SU-DHL-6 (cell line): ENCODE results near the gene VPS26B.

Experiments
- EZH2phosphoT487 ChIP-seq: fragments of 200-600 bp; sonication (generic), shearing (Covaris generic); conservative IDR thresholded peaks from 2 replicates; pipeline ENCODE4 v1.6.1; 2018; ENCODE audit warnings: mild to moderate bottlenecking, antibody characterized with exemption, low read length, moderate library complexity, mixed read lengths
- TF ChIP-seq, protein P1 (sequence below): fragments of 200-600 bp; sonication (generic); IDR thresholded peaks from one replicate; pipeline ENCODE4 v1.5.1; 2017; ENCODE audit warnings: antibody characterized with exemption, mild to moderate bottlenecking, low read length, moderate library complexity; ENCODE audit not compliant: insufficient read depth, poor library complexity, severe bottlenecking

DNA sequence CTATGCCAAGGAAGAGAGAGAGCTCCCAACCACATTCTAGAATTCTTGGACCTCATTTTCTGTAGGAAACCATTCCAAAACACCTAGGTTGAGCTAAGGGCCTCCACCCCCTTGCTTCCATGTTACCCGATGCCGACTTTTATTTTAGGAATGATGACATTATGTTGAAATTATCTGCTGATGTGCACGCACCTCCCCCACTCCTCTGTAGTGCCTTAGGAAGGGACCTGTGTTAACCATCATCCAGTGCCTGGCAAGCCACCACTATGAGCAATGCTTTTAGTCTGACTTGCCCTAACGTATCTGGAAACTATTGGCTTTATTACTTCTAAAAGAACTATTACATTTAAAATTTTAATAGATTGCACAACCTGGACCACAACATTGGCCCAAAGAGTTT lies 42.8 kb upstream of the VPS26B start:
- TF ChIP-seq, protein P1, sequence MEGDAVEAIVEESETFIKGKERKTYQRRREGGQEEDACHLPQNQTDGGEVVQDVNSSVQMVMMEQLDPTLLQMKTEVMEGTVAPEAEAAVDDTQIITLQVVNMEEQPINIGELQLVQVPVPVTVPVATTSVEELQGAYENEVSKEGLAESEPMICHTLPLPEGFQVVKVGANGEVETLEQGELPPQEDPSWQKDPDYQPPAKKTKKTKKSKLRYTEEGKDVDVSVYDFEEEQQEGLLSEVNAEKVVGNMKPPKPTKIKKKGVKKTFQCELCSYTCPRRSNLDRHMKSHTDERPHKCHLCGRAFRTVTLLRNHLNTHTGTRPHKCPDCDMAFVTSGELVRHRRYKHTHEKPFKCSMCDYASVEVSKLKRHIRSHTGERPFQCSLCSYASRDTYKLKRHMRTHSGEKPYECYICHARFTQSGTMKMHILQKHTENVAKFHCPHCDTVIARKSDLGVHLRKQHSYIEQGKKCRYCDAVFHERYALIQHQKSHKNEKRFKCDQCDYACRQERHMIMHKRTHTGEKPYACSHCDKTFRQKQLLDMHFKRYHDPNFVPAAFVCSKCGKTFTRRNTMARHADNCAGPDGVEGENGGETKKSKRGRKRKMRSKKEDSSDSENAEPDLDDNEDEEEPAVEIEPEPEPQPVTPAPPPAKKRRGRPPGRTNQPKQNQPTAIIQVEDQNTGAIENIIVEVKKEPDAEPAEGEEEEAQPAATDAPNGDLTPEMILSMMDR, result no peak
- no peak for TF ChIP-seq EZH2phosphoT487
